GM18517 (cell line): Measurements from ENCODE around the gene LIMK1.

ENCODE experiments used
- ATAC-seq: cut with Tn5 transposase; IDR thresholded peaks from one replicate; pipeline ENCODE4 v1.9.1; 2021; ENCODE audit warnings: mild to moderate bottlenecking, moderate library complexity; ENCODE audit not compliant: unreplicated experiment

Gene LIMK1

GRCh38 chr7:74053589-74054186, 29.9 kb upstream of the LIMK1 start:
- ATAC-seq, result no peak

GRCh38 chr7:74056096-74056915, 27.3 kb upstream of the LIMK1 start:
- no peak for ATAC-seq

- ATAC-seq, result no peak
Measured at GRCh38 chr7:74057216-74057925, 26.2 kb upstream of the LIMK1 start.

- no peak for ATAC-seq
Measured at GRCh38 chr7:74057987-74058386, 25.6 kb upstream of the LIMK1 start.

GRCh38 chr7:74058486-74058885, 25.1 kb upstream of the LIMK1 start:
- ATAC-seq, result no peak

GRCh38 chr7:74059037-74059436, 24.6 kb upstream of the LIMK1 start:
- no peak for ATAC-seq

GRCh38 chr7:74059681-74060588, 23.7 kb upstream of the LIMK1 start:
- no peak for ATAC-seq

GRCh38 chr7:74061840-74062539, 21.6 kb upstream of the LIMK1 start:
- no peak for ATAC-seq

GRCh38 chr7:74063223-74063641, 20.4 kb upstream of the LIMK1 start:
- ATAC-seq, result no peak

- ATAC-seq, result no peak
Measured at GRCh38 chr7:74063646-74064045, 20.0 kb upstream of the LIMK1 start.

GRCh38 chr7:74064696-74065095, 18.9 kb upstream of the LIMK1 start:
- no peak for ATAC-seq

- ATAC-seq, result no peak
Measured at GRCh38 chr7:74066626-74067025, 17.0 kb upstream of the LIMK1 start.

GRCh38 chr7:74068378-74069085, 15.1 kb upstream of the LIMK1 start:
- no peak for ATAC-seq

- no peak for ATAC-seq
Measured at GRCh38 chr7:74069086-74069541, 14.5 kb upstream of the LIMK1 start.

GRCh38 chr7:74069790-74070618, 13.6 kb upstream of the LIMK1 start:
- no peak for ATAC-seq

- ATAC-seq, result no peak
Measured at GRCh38 chr7:74070619-74070921, 13.0 kb upstream of the LIMK1 start.

- ATAC-seq, result no peak
Measured at GRCh38 chr7:74071121-74071520, 12.5 kb upstream of the LIMK1 start.

GRCh38 chr7:74074770-74075169, 8.8 kb upstream of the LIMK1 start:
- no peak for ATAC-seq

GRCh38 chr7:74078461-74078860, 5.1 kb upstream of the LIMK1 start:
- ATAC-seq, result no peak
